Gastroesophageal sphincter (tissue), 3 donors: ENCODE measurements around the gene ZNF446.

Experiments used
- EP300 ChIP-seq: sonication (generic); formaldehyde crosslinking; IDR thresholded peaks from one replicate; pipeline ENCODE4 v1.6.1; 2017; ENCODE audit warnings: antibody characterized with exemption, mild to moderate bottlenecking
- POLR2A ChIP-seq, 2 donors: fragments of 450-650 bp; IDR thresholded peaks; one replicate each; pipeline ENCODE4 v1.6.1; 2017; ENCODE audit warnings: antibody characterized with exemption in 2 of 2, mild to moderate bottlenecking in 2 of 2, moderate library complexity in 1 of 2
- TF ChIP-seq, protein P1 (sequence below), 4 experiments: fragments of 200-600 bp in 2 of 4; fragments of 450-650 bp in 2 of 4; sonication (generic) in 1 of 4; IDR thresholded peaks; one replicate each; pipeline ENCODE4 v1.5.1; 2017 to 2019; ENCODE audit warnings: antibody characterized with exemption in 4 of 4, mild to moderate bottlenecking in 2 of 4, moderate library complexity in 2 of 4

DNA sequence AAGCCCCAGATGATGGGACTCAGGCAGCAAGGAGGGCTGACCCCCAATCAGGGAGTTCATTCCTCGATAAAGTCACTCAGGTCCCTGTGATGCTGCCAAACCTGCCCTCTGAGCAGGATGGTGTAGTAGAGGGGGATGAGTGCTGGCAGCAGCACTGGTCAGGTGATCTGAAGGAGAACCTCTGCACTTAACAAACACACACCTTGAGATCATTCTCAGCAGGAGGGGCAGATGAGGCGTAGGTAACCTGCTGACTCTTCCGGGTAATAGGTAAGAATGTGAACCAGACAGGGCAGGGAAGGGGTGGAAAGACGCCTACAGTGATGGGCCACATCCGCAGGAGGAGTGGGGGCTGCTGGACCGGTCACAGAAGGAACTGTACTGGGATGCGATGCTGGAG is 3.2 kb downstream of the ZNF446 start:
- TF ChIP-seq, protein P1, sequence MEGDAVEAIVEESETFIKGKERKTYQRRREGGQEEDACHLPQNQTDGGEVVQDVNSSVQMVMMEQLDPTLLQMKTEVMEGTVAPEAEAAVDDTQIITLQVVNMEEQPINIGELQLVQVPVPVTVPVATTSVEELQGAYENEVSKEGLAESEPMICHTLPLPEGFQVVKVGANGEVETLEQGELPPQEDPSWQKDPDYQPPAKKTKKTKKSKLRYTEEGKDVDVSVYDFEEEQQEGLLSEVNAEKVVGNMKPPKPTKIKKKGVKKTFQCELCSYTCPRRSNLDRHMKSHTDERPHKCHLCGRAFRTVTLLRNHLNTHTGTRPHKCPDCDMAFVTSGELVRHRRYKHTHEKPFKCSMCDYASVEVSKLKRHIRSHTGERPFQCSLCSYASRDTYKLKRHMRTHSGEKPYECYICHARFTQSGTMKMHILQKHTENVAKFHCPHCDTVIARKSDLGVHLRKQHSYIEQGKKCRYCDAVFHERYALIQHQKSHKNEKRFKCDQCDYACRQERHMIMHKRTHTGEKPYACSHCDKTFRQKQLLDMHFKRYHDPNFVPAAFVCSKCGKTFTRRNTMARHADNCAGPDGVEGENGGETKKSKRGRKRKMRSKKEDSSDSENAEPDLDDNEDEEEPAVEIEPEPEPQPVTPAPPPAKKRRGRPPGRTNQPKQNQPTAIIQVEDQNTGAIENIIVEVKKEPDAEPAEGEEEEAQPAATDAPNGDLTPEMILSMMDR (IDR thresholded peaks at IDR 0.05), result no peak
- TF ChIP-seq POLR2A (IDR thresholded peaks at IDR 0.05) (no peak), EP300 (no peak)
